HepG2 (cell line): Measurements from ENCODE around the gene FPGS. TPM values are rescaled to one million over a fixed set of nuclear protein-coding genes. Genes with fewer than 3 reads are reported as not detected.
A peak's percentile ranks its signal among the peaks of the same experiment; 100 is the strongest.

Source experiments
- CBX5 ChIP-seq: sonication (generic); formaldehyde crosslinking; IDR thresholded peaks from 2 replicates; pipeline ENCODE4 v1.4.0; 2020; ENCODE audit warnings: missing genetic modification reagents, borderline replicate concordance
- ERF ChIP-seq: IDR thresholded peaks from 2 replicates; pipeline ENCODE4 v1.6.1; 2018; ENCODE audit warnings: missing biosample characterization, missing genetic modification reagents
- FOXA1 ChIP-seq, 2 experiments: fragments of 450-650 bp in 1 of 2; sonication (generic) in 1 of 2; formaldehyde crosslinking in 1 of 2; IDR thresholded peaks; 2 replicates each; pipeline versions ENCODE4 v1.4.0 to v1.6.1; 2016 to 2020; ENCODE audit warnings: missing genetic modification reagents in 1 of 2
- HCFC1 ChIP-seq: fragments of 150-350 bp; IDR thresholded peaks from 2 replicates; pipeline ENCODE4 v1.6.1; 2014; ENCODE audit warnings: low read depth, low read length
- NONO ChIP-seq, 2 experiments: fragments of 450-650 bp in 1 of 2; sonication (generic) in 1 of 2; formaldehyde crosslinking in 1 of 2; IDR thresholded peaks in 1 of 2; conservative IDR thresholded peaks in 1 of 2; 2 replicates each; pipeline versions ENCODE4 v1.6.1 to v1.8.0; 2017 to 2022; ENCODE audit warnings: mild to moderate bottlenecking in 1 of 2, missing genetic modification reagents in 1 of 2, moderate library complexity in 1 of 2
- SP5 ChIP-seq: IDR thresholded peaks from 2 replicates; pipeline ENCODE4 v1.6.1; 2016; ENCODE audit warnings: low read depth, borderline replicate concordance
- THAP11 ChIP-seq: IDR thresholded peaks from 2 replicates; pipeline ENCODE4 v1.6.1; 2016; ENCODE audit warnings: missing biosample characterization, missing genetic modification reagents
- ZNF12 ChIP-seq: sonication (generic); formaldehyde crosslinking; IDR thresholded peaks from 2 replicates; pipeline ENCODE4 v1.5.0; 2020; ENCODE audit warnings: missing genetic modification reagents
- ZNF446 ChIP-seq: sonication (generic); formaldehyde crosslinking; IDR thresholded peaks from 2 replicates; pipeline ENCODE4 v1.5.0; 2020; ENCODE audit warnings: mild to moderate bottlenecking, missing genetic modification reagents
- ZNF749 ChIP-seq: sonication (generic); formaldehyde crosslinking; IDR thresholded peaks from 2 replicates; pipeline ENCODE4 v1.8.0; 2022; ENCODE audit warnings: mild to moderate bottlenecking, missing genetic modification reagents, moderate library complexity, borderline replicate concordance
- polyA plus RNA-seq, 8 experiments: library from polyadenylated mRNA; depleted of rRNA in 3 of 8; stranded (reverse) in 7 of 8; unstranded in 1 of 8; fragments of >200 nt; fragmentation: Illumina TruSeq in 4 of 8; extraction: Trizol in 4 of 8; gene quantifications; 2 replicates each; pipeline versions ENCODE4 v1.2.1 to v1.2.3, GENCODE V29; 2011 to 2016; ENCODE audit warnings: low read depth in 4 of 8, missing spikeins in 1 of 8, mixed read lengths in 1 of 8; ENCODE audit not compliant: insufficient read depth in 1 of 8
- total RNA-seq, 5 experiments: library from RNA; depleted of rRNA; stranded (reverse); fragments of >200 nt; fragmentation: Illumina TruSeq; extraction: Trizol; gene quantifications; 2 replicates each; pipeline ENCODE4 v1.2.3, GENCODE V29; 2016; ENCODE audit warnings: low read depth in 1 of 5
- TF ChIP-seq, protein P1 (sequence below): sonication (generic); formaldehyde crosslinking; IDR thresholded peaks from 2 replicates; pipeline ENCODE4 v1.4.0; 2020; ENCODE audit warnings: missing genetic modification reagents
- TF ChIP-seq, protein P2 (sequence below): sonication (generic); formaldehyde crosslinking; conservative IDR thresholded peaks from 2 replicates; pipeline ENCODE4 v1.4.0; 2020; ENCODE audit warnings: missing genetic modification reagents
- TF ChIP-seq, protein P3 (sequence below): sonication (generic); formaldehyde crosslinking; IDR thresholded peaks from 2 replicates; pipeline ENCODE4 v1.8.0; 2022; ENCODE audit warnings: missing genetic modification reagents, mild to moderate bottlenecking, borderline replicate concordance
- TF ChIP-seq, protein P4 (sequence below): IDR thresholded peaks from 2 replicates; pipeline ENCODE4 v1.6.1; 2018; ENCODE audit warnings: missing genetic modification reagents, mild to moderate bottlenecking, missing compliant biosample characterization

The FPGS gene
- total and polyA plus RNA-seq, 2 of the 13 experiments (the other 11 are each of a cell fraction or from before 2014, with no cell fraction given): 35.6 to 36.8 TPM

DNA sequence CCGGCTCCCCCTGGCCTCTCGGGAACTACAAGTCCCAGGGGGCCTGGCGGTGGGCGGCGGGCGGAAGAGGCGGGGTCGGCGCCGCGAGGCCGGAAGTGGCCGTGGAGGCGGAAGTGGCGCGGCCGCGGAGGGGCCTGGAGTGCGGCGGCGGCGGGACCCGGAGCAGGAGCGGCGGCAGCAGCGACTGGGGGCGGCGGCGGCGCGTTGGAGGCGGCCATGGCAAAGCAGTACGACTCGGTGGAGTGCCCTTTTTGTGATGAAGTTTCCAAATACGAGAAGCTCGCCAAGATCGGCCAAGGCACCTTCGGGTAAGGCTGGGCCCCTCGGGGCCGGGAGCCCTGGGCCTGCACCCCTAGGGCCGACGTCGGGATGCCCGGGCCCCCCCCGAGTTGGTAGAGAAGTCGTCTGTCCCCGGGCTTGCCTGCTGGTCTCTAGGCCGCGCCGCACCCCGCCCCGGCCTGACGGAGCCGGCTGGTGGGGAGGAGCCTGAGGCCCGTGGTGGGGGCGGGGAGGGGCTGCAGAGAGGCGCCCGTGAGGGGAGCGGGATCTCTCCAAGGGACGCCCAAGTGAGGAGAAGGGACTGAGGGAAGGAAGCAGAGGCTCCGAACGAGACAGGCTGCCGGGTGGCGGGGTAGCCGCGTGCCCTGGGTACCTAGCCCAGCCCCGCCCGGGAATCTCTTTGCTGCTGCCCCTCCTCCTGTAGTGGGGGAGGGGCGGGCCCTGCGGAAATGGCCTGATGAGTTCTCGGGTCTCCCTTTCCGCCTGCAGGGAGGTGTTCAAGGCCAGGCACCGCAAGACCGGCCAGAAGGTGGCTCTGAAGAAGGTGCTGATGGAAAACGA, 16.5 kb upstream of the FPGS start, which contains the start of gene CDK9 (continued):
- TF ChIP-seq, protein P1, sequence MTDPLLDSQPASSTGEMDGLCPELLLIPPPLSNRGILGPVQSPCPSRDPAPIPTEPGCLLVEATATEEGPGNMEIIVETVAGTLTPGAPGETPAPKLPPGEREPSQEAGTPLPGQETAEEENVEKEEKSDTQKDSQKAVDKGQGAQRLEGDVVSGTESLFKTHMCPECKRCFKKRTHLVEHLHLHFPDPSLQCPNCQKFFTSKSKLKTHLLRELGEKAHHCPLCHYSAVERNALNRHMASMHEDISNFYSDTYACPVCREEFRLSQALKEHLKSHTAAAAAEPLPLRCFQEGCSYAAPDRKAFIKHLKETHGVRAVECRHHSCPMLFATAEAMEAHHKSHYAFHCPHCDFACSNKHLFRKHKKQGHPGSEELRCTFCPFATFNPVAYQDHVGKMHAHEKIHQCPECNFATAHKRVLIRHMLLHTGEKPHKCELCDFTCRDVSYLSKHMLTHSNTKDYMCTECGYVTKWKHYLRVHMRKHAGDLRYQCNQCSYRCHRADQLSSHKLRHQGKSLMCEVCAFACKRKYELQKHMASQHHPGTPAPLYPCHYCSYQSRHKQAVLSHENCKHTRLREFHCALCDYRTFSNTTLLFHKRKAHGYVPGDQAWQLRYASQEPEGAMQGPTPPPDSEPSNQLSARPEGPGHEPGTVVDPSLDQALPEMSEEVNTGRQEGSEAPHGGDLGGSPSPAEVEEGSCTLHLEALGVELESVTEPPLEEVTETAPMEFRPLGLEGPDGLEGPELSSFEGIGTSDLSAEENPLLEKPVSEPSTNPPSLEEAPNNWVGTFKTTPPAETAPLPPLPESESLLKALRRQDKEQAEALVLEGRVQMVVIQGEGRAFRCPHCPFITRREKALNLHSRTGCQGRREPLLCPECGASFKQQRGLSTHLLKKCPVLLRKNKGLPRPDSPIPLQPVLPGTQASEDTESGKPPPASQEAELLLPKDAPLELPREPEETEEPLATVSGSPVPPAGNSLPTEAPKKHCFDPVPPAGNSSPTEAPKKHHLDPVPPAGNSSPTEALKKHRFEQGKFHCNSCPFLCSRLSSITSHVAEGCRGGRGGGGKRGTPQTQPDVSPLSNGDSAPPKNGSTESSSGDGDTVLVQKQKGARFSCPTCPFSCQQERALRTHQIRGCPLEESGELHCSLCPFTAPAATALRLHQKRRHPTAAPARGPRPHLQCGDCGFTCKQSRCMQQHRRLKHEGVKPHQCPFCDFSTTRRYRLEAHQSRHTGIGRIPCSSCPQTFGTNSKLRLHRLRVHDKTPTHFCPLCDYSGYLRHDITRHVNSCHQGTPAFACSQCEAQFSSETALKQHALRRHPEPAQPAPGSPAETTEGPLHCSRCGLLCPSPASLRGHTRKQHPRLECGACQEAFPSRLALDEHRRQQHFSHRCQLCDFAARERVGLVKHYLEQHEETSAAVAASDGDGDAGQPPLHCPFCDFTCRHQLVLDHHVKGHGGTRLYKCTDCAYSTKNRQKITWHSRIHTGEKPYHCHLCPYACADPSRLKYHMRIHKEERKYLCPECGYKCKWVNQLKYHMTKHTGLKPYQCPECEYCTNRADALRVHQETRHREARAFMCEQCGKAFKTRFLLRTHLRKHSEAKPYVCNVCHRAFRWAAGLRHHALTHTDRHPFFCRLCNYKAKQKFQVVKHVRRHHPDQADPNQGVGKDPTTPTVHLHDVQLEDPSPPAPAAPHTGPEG: peak; percentile 66
- TF ChIP-seq ZNF749 (CRISPR knock-in tag): no peak
- TF ChIP-seq SP5: peak; percentile 76
- TF ChIP-seq THAP11 (CRISPR knock-in tag): peak; percentile 97
- TF ChIP-seq, protein P2, sequence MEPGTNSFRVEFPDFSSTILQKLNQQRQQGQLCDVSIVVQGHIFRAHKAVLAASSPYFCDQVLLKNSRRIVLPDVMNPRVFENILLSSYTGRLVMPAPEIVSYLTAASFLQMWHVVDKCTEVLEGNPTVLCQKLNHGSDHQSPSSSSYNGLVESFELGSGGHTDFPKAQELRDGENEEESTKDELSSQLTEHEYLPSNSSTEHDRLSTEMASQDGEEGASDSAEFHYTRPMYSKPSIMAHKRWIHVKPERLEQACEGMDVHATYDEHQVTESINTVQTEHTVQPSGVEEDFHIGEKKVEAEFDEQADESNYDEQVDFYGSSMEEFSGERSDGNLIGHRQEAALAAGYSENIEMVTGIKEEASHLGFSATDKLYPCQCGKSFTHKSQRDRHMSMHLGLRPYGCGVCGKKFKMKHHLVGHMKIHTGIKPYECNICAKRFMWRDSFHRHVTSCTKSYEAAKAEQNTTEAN (CRISPR knock-in tag): peak; percentile 52; the same call in 1 of the 2 replicates
- TF ChIP-seq ZNF12 (CRISPR knock-in tag): 0 out of 2 replicates have a peak, but pooled peaks have one; percentile 7
- peak; percentile 2 for TF ChIP-seq CBX5 (CRISPR knock-in tag)
- 0 out of 2 replicates have a peak, but pooled peaks have one; percentile 41 for TF ChIP-seq ZNF446 (CRISPR knock-in tag)
- peak; percentile 85 for TF ChIP-seq HCFC1
- no peak for TF ChIP-seq FOXA1 (IDR thresholded peaks at IDR 0.05)
- no peak for TF ChIP-seq FOXA1 (CRISPR knock-in tag; IDR thresholded peaks at IDR 0.05)
- TF ChIP-seq, protein P3, sequence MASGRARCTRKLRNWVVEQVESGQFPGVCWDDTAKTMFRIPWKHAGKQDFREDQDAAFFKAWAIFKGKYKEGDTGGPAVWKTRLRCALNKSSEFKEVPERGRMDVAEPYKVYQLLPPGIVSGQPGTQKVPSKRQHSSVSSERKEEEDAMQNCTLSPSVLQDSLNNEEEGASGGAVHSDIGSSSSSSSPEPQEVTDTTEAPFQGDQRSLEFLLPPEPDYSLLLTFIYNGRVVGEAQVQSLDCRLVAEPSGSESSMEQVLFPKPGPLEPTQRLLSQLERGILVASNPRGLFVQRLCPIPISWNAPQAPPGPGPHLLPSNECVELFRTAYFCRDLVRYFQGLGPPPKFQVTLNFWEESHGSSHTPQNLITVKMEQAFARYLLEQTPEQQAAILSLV (CRISPR knock-in tag): peak; percentile 33; the same call in 1 of the 2 replicates
- TF ChIP-seq NONO (IDR thresholded peaks at IDR 0.05): no peak
- TF ChIP-seq NONO (CRISPR knock-in tag; conservative IDR thresholded peaks at IDR 0.05): 0 out of 2 replicates have a peak, but pooled peaks have one; percentile 21
- TF ChIP-seq, protein P4, sequence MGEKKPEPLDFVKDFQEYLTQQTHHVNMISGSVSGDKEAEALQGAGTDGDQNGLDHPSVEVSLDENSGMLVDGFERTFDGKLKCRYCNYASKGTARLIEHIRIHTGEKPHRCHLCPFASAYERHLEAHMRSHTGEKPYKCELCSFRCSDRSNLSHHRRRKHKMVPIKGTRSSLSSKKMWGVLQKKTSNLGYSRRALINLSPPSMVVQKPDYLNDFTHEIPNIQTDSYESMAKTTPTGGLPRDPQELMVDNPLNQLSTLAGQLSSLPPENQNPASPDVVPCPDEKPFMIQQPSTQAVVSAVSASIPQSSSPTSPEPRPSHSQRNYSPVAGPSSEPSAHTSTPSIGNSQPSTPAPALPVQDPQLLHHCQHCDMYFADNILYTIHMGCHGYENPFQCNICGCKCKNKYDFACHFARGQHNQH (CRISPR knock-in tag): 0 out of 2 replicates have a peak, but pooled peaks have one; percentile 16
- TF ChIP-seq ERF (CRISPR knock-in tag): peak; percentile 21; the same call in 1 of the 2 replicates
